A549 (cell line): ENCODE data around the gene BPIFB2. TPM values are rescaled to one million over a fixed set of nuclear protein-coding genes. Genes with fewer than 3 reads are reported as not detected.

Experiments
- ATAC-seq, 2 experiments: fragments of 200-7000 bp in 1 of 2; fragments of >200 bp in 1 of 2; cut with Nextera tagmentation in 1 of 2; cut with Tn5 transposase in 1 of 2; 3 replicates each; pipeline versions ENCODE4 v1.8.0 to v1.9.1; 2018 to 2020; ENCODE audit warnings: mild to moderate bottlenecking in 1 of 2, moderate library complexity in 1 of 2
- CTCF ChIA-PET: fragments of 300-600 bp; sonication (Branson Sonifier 250); formaldehyde crosslinking; extraction: SDS; loops from one replicate; lab custom pipeline; 2021; ENCODE audit warnings: antibody characterized with exemption, inconsistent platforms; lab: Yijun Ruan, JAX
- POLR2A ChIA-PET: fragments of 350-600 bp; formaldehyde crosslinking; extraction: SDS; loops from one replicate; lab custom pipeline; 2021; ENCODE audit warnings: antibody characterized with exemption, inconsistent platforms; lab: Yijun Ruan, JAX
- DNase-seq, 2 experiments: peaks; one replicate each; pipeline versions ENCODE4 v3.0.0 to v3.0.0-alpha.2; 2011 to 2016; ENCODE audit warnings: low read depth in 1 of 2, low spot score in 1 of 2
- FAIRE-seq: peaks from 2 replicates; lab custom pipeline; 2011; peaks lifted over from hg19 to GRCh38; lab: Jason Lieb, UNC
- H3K27ac ChIP-seq, 2 experiments: fragments of >200 bp; sonication (Bioruptor Twin); formaldehyde crosslinking; 3 replicates each; pipeline ENCODE4 v1.5.1; 2016 to 2017
- H3K4me1 ChIP-seq: fragments of >200 bp; sonication (Bioruptor Twin); formaldehyde crosslinking; 3 replicates; pipeline ENCODE4 v1.6.1; 2016
- H3K4me2 ChIP-seq: fragments of >200 bp; sonication (Bioruptor Twin); formaldehyde crosslinking; 3 replicates; pipeline ENCODE4 v1.6.1; 2016
- H3K4me3 ChIP-seq: fragments of >200 bp; sonication (Bioruptor Twin); formaldehyde crosslinking; 3 replicates; pipeline ENCODE4 v1.5.1; 2016
- H3K9me3 ChIP-seq: fragments of >200 bp; sonication (Bioruptor Twin); formaldehyde crosslinking; 3 replicates; pipeline ENCODE4 v1.6.1; 2016
- BHLHE40 ChIP-seq: IDR thresholded peaks from 2 replicates; pipeline ENCODE4 v1.6.1; 2012; ENCODE audit warnings: low read depth, low read length, inconsistent platforms
- CHD4 ChIP-seq: fragments of 200-600 bp; sonication (generic); IDR thresholded peaks from 2 replicates; pipeline ENCODE4 v1.6.1; 2016; ENCODE audit warnings: antibody characterized with exemption, mild to moderate bottlenecking, borderline replicate concordance
- CTCF ChIP-seq: fragments of >200 bp; sonication (Bioruptor Twin); formaldehyde crosslinking; IDR thresholded peaks from 3 replicates; pipeline ENCODE4 v1.5.1; 2016
- EHF ChIP-seq: fragments of 250-450 bp; sonication (Bioruptor Pico); IDR thresholded peaks from 2 replicates; pipeline ENCODE4 v1.5.0; 2020; ENCODE audit warnings: mild to moderate bottlenecking
- FOXS1 ChIP-seq: fragments of 250-450 bp; sonication (Bioruptor Pico); IDR thresholded peaks from 2 replicates; pipeline ENCODE4 v1.5.0; 2020; ENCODE audit warnings: mild to moderate bottlenecking, moderate library complexity
- HDAC2 ChIP-seq: fragments of 200-600 bp; sonication (generic); IDR thresholded peaks from 2 replicates; pipeline ENCODE4 v1.6.1; 2016
- JUNB ChIP-seq: fragments of >200 bp; sonication (Bioruptor Twin); formaldehyde crosslinking; IDR thresholded peaks from 2 replicates; pipeline ENCODE4 v1.6.1; 2016
- NPAS2 ChIP-seq: fragments of 250-450 bp; sonication (Bioruptor Pico); IDR thresholded peaks from 2 replicates; pipeline ENCODE4 v1.8.0; 2022; ENCODE audit warnings: mild to moderate bottlenecking, moderate library complexity, borderline replicate concordance
- PHF8 ChIP-seq: fragments of 200-600 bp; sonication (generic); IDR thresholded peaks from 2 replicates; pipeline ENCODE4 v1.6.1; 2016; ENCODE audit warnings: low read depth, mild to moderate bottlenecking, antibody characterized with exemption, moderate library complexity, borderline replicate concordance
- RAD21 ChIP-seq, 2 experiments: fragments of >200 bp in 1 of 2; sonication (Bioruptor Twin) in 1 of 2; formaldehyde crosslinking in 1 of 2; IDR thresholded peaks in 1 of 2; conservative IDR thresholded peaks in 1 of 2; 2 replicates in 1 of 2; 3 replicates in 1 of 2; pipeline ENCODE4 v1.6.1; 2012 to 2018; ENCODE audit warnings: inconsistent platforms in 1 of 2
- RFX5 ChIP-seq: fragments of 450-650 bp; IDR thresholded peaks from 2 replicates; pipeline ENCODE4 v1.7.1; 2014; ENCODE audit warnings: antibody characterized with exemption, mild to moderate bottlenecking, moderate library complexity
- WGBS: methylation state at CpG from one replicate; pipeline ENCODE4 v1.1.6; 2017; ENCODE audit errors: missing lambda C conversion rate; 5-methylcytosine and 5-hydroxymethylcytosine counted together
- polyA plus RNA-seq, 4 experiments: library from polyadenylated mRNA; depleted of rRNA in 3 of 4; stranded (reverse); fragments of >200 nt; fragmentation: RNase III in 1 of 4; extraction: RNeasy Plus Mini Kit Qiagen cat#74134 plus additional on column Dnase treatment in 1 of 4; gene quantifications; 2 replicates in 3 of 4; 3 replicates in 1 of 4; pipeline ENCODE4 v1.2.3, GENCODE V29; 2011 to 2017
- TF ChIP-seq, protein P1 (sequence below): fragments of 200-600 bp; sonication (generic); IDR thresholded peaks from 2 replicates; pipeline ENCODE4 v1.6.1; 2016; ENCODE audit warnings: antibody characterized with exemption, mild to moderate bottlenecking, moderate library complexity
- TF ChIP-seq, protein P2 (sequence below): IDR thresholded peaks from 2 replicates; pipeline ENCODE4 v1.6.1; 2012
- TF ChIP-seq, protein P3 (sequence below): fragments of 150-350 bp; IDR thresholded peaks from 2 replicates; pipeline ENCODE4 v1.6.1; 2014; ENCODE audit warnings: low read depth, mild to moderate bottlenecking, low read length

The BPIFB2 gene
- polyA plus RNA-seq, 2 of the 4 experiments (the other 2 are of a cell fraction): not detected

- WGBS: 44% methylated on average over 13 of the region's 14 CpGs
- Histone ChIP-seq H3K9me3 (no peaks in the 10 kb centered on the region), H3K4me3 (no peak overlapping the region), H3K27ac (no peak overlapping the region), H3K4me2 (no peak overlapping the region), H3K4me1 (no peaks in the 10 kb centered on the region)
- POLR2A ChIA-PET: no interaction called here
- DNase-seq (no peak), FAIRE-seq (no peak), ATAC-seq (no peak; a peak in 1 of 6 replicates)
- CTCF ChIA-PET: no interaction called here
- no peak for TF ChIP-seq RFX5
- TF ChIP-seq EHF (CRISPR knock-in tag): no peak
- TF ChIP-seq, protein P1, sequence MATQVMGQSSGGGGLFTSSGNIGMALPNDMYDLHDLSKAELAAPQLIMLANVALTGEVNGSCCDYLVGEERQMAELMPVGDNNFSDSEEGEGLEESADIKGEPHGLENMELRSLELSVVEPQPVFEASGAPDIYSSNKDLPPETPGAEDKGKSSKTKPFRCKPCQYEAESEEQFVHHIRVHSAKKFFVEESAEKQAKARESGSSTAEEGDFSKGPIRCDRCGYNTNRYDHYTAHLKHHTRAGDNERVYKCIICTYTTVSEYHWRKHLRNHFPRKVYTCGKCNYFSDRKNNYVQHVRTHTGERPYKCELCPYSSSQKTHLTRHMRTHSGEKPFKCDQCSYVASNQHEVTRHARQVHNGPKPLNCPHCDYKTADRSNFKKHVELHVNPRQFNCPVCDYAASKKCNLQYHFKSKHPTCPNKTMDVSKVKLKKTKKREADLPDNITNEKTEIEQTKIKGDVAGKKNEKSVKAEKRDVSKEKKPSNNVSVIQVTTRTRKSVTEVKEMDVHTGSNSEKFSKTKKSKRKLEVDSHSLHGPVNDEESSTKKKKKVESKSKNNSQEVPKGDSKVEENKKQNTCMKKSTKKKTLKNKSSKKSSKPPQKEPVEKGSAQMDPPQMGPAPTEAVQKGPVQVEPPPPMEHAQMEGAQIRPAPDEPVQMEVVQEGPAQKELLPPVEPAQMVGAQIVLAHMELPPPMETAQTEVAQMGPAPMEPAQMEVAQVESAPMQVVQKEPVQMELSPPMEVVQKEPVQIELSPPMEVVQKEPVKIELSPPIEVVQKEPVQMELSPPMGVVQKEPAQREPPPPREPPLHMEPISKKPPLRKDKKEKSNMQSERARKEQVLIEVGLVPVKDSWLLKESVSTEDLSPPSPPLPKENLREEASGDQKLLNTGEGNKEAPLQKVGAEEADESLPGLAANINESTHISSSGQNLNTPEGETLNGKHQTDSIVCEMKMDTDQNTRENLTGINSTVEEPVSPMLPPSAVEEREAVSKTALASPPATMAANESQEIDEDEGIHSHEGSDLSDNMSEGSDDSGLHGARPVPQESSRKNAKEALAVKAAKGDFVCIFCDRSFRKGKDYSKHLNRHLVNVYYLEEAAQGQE: no peak
Measured at GRCh38 chr20:33018169-33018931, 10.8 kb downstream of the BPIFB2 start.

DNA sequence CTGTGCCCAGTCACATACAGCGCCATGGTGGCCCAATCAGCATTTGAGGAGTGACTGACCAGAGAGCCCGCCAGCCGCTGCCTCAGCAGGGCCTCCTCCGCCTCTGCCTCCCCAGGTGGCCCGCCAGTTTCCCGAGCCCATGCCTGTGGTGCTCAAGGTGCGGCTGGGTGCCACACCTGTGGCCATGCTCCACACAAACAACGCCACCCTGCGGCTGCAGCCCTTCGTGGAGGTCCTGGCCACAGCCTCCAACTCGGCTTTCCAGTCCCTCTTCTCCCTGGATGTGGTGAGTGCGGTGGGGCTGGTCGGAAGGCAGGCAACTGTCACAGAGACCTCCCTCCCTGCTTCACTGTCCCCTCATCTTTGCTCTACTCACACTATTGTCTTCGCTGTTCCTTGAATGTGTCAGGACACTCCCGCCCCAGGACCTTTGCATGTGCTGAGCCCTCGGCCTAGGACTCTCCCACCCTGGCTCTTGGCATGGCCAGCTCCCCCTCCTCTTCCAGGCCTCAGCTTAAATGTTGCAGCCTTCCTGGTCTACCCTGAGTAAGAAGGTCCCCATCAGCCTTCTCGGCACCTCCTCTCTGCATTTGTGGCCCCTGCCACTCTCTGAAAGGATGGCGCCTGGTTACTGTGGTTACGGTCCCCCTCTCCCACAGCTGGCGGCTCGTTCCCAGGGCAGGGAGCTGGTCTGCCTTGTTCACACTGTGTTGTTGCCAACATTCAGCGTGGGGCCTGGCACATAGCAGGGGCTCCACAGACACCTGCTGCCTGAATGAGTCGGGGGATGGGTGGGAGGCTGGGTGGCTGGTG lies 12.2 kb downstream of the BPIFB2 start:
- ChIA-PET CTCF (interaction anchor here (0.8 kb wide), 1 partner anchor 14 kb away, joined by 3 read pairs; no protein-coding TSS in a partner anchor), POLR2A (no interaction called here)
- H3K4me2 ChIP-seq: no peak overlapping the region
- TF ChIP-seq JUNB (no peak), BHLHE40 (no peak), FOXS1 (CRISPR knock-in tag) (no peak), HDAC2 (no peak), NPAS2 (CRISPR knock-in tag) (no peak), PHF8 (no peak), CTCF (no peak), RAD21 (conservative IDR thresholded peaks at IDR 0.05 in 1 of 2, IDR thresholded peaks at IDR 0.05 in 1 of 2) (no peak), CHD4 (no peak)
- TF ChIP-seq, protein P2, sequence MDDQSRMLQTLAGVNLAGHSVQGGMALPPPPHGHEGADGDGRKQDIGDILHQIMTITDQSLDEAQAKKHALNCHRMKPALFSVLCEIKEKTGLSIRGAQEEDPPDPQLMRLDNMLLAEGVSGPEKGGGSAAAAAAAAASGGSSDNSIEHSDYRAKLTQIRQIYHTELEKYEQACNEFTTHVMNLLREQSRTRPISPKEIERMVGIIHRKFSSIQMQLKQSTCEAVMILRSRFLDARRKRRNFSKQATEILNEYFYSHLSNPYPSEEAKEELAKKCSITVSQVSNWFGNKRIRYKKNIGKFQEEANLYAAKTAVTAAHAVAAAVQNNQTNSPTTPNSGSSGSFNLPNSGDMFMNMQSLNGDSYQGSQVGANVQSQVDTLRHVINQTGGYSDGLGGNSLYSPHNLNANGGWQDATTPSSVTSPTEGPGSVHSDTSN: no peak
- TF ChIP-seq, protein P3, sequence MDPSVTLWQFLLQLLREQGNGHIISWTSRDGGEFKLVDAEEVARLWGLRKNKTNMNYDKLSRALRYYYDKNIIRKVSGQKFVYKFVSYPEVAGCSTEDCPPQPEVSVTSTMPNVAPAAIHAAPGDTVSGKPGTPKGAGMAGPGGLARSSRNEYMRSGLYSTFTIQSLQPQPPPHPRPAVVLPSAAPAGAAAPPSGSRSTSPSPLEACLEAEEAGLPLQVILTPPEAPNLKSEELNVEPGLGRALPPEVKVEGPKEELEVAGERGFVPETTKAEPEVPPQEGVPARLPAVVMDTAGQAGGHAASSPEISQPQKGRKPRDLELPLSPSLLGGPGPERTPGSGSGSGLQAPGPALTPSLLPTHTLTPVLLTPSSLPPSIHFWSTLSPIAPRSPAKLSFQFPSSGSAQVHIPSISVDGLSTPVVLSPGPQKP: no peak
- no peaks in the 10 kb centered on the region for H3K9me3 ChIP-seq
- no peak for ATAC-seq
- FAIRE-seq: no peak
- H3K4me3 ChIP-seq: no peak overlapping the region
- WGBS: 59% methylated on average over 19 of the region's 23 CpGs
- H3K27ac ChIP-seq: no peak overlapping the region
- H3K4me1 ChIP-seq: no peaks in the 10 kb centered on the region
- DNase-seq: no peak
